ENCODE results near the gene NOS3. TPM values are rescaled to one million over a fixed set of nuclear protein-coding genes. Genes with fewer than 3 reads are reported as not detected.

Gene NOS3
- total and polyA plus RNA-seq, 2 donors (not counting 3 experiments of a cell fraction or from before 2014, with no cell fraction given), result 82.8 to 95.1 TPM

GRCh38 chr7:150954201-150954985 lies 36.4 kb upstream of the NOS3 start:
- Histone ChIP-seq H3K27me3 (ENCODE audit: control insufficient read depth in 2 of 2, insufficient read depth in 2 of 2, low read length in 2 of 2) (peaks cover 15 to 22% of the 10 kb centered on the region in 2 experiments), H3K4me2 (ENCODE audit: insufficient read depth, low read length) (no peak overlapping the region), H3K79me2 (ENCODE audit: control insufficient read depth, insufficient read depth, low read length) (no peaks in the 10 kb centered on the region), H3K9ac (replicated peaks; ENCODE audit: extremely low read depth, insufficient read depth, low read length) (no peak overlapping the region), H3K36me3 (ENCODE audit: control insufficient read depth in 2 of 2, extremely low read depth in 1 of 2, insufficient read depth in 2 of 2, low read length in 2 of 2) (no peaks in the 10 kb centered on the region), H4K20me1 (replicated peaks; ENCODE audit: control insufficient read depth, extremely low read depth, insufficient read depth, low read length) (no peaks in the 10 kb centered on the region), H3K9me1 (replicated peaks; ENCODE audit: control insufficient read depth, extremely low read depth, insufficient read depth, low read length) (no peaks in the 10 kb centered on the region), H3K4me1 (ENCODE audit: control insufficient read depth, extremely low read depth, insufficient read depth, low read length) (no peaks in the 10 kb centered on the region), H3K9me3 (replicated peaks; ENCODE audit: control insufficient read depth, insufficient read depth, low read length) (no peaks in the 10 kb centered on the region), H3K27ac (ENCODE audit: insufficient read depth, low read depth, low read length) (no peak overlapping the region), H2AFZ (ENCODE audit: low read depth, low read length) (no peak overlapping the region), H3K4me3 (replicated peaks in 1 of 3; ENCODE audit: insufficient read depth in 1 of 3, low read depth in 1 of 3, low read length in 3 of 3) (no peak overlapping the region)
- TF ChIP-seq MAX (IDR thresholded peaks at IDR 0.05; ENCODE audit: insufficient read depth, insufficient read length) (no peak), FOS (IDR thresholded peaks at IDR 0.05; ENCODE audit: borderline replicate concordance, insufficient read depth, low read length) (no peak), GATA2 (IDR thresholded peaks at IDR 0.05; ENCODE audit: insufficient read depth, insufficient read length, low read depth, low read length) (no peak), EZH2 (IDR thresholded peaks at IDR 0.05; ENCODE audit: borderline replicate concordance, low read depth, low read length, severe bottlenecking) (no peak), POLR2A (IDR thresholded peaks at IDR 0.05; ENCODE audit: low read depth, low read length) (no peak), JUN (IDR thresholded peaks at IDR 0.05; ENCODE audit: borderline replicate concordance, insufficient read depth, insufficient read length, low read depth) (no peak), MYC (IDR thresholded peaks at IDR 0.05; ENCODE audit: low read depth, low read length) (no peak), POLR2AphosphoS5 (IDR thresholded peaks at IDR 0.05; ENCODE audit: insufficient read depth, low read depth, low read length) (no peak)
- TF ChIP-seq, protein P1, sequence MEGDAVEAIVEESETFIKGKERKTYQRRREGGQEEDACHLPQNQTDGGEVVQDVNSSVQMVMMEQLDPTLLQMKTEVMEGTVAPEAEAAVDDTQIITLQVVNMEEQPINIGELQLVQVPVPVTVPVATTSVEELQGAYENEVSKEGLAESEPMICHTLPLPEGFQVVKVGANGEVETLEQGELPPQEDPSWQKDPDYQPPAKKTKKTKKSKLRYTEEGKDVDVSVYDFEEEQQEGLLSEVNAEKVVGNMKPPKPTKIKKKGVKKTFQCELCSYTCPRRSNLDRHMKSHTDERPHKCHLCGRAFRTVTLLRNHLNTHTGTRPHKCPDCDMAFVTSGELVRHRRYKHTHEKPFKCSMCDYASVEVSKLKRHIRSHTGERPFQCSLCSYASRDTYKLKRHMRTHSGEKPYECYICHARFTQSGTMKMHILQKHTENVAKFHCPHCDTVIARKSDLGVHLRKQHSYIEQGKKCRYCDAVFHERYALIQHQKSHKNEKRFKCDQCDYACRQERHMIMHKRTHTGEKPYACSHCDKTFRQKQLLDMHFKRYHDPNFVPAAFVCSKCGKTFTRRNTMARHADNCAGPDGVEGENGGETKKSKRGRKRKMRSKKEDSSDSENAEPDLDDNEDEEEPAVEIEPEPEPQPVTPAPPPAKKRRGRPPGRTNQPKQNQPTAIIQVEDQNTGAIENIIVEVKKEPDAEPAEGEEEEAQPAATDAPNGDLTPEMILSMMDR (IDR thresholded peaks at IDR 0.05; ENCODE audit: extremely low read depth in 1 of 2, insufficient read depth in 1 of 2, low read depth in 1 of 2, low read length in 2 of 2), result no peak
- DNase-seq (ENCODE audit: low read depth, low spot score), result no peak
- BruUV-seq (replicated peaks), result no TSS peak
- POLR2A ChIA-PET, result interaction anchor here (0.5 kb wide), 1 partner anchor 67 kb away, joined by 3 read pairs; no protein-coding TSS in a partner anchor
- dilution Hi-C loops (cut with MboI; ENCODE audit: extremely low pct_ligation_motif_present, low sequenced_read_pairs) (no loop called here), intact Hi-C loops (cut with micrococcal nuclease) (no loop called here)
- no peak for FAIRE-seq
- CTCF ChIA-PET, result interaction anchor here (2.1 kb wide), 1 partner anchor 30 kb away, joined by 5 read pairs; no protein-coding TSS in a partner anchor
